HUES48 (cell line): ENCODE results near the gene FCHSD2.
A peak's percentile ranks its signal among the peaks of the same experiment; 100 is the strongest.

Experiments used
- H3K27ac ChIP-seq: one replicate; pipeline ENCODE4 v1.7.0; 2013; ENCODE audit warnings: low read depth, low read length, inconsistent platforms
- H3K27me3 ChIP-seq: 2 replicates; pipeline ENCODE4 v1.6.1; 2013; ENCODE audit warnings: mild to moderate bottlenecking, low read length; ENCODE audit not compliant: control insufficient read depth, insufficient read depth
- H3K36me3 ChIP-seq: 2 replicates; pipeline ENCODE4 v1.6.1; 2013; ENCODE audit warnings: low read length; ENCODE audit not compliant: control insufficient read depth, insufficient read depth
- H3K4me1 ChIP-seq: 2 replicates; pipeline ENCODE4 v1.6.1; 2013; ENCODE audit warnings: mild to moderate bottlenecking, low read length; ENCODE audit not compliant: control insufficient read depth, insufficient read depth
- H3K4me3 ChIP-seq: 2 replicates; pipeline ENCODE4 v1.5.1; 2013; ENCODE audit warnings: mild to moderate bottlenecking, low read depth, low read length
- H3K9ac ChIP-seq: 2 replicates; pipeline ENCODE4 v1.6.1; 2013; ENCODE audit warnings: mild to moderate bottlenecking, low read depth, low read length, moderate library complexity
- H3K9me3 ChIP-seq: 2 replicates; pipeline ENCODE4 v1.6.1; 2013; ENCODE audit warnings: low read length; ENCODE audit not compliant: control insufficient read depth, insufficient read depth

FCHSD2 gene

DNA sequence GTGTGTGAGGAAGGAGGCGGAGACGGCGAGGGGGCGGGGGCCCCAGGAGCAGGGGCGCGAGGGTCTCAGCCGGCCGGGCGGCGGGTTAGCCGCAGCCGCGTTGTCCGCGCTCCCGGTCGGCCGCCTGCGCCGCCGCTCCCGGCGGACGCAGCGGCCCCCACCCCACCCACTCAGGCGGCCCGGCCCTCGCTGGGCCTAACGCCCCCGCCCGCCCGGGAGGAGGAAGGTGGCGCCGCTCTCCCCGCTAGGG, at the start of gene FCHSD2:
Gene FCHSD2, minus strand, starts transcription at position 191 of the 250 bp plus-strand sequence. CDS start 441 bp downstream, outside the sequence.
- Histone ChIP-seq H3K27me3 (peaks cover 10% of the 10 kb centered on the region), H3K27ac (peak within 1 kb of the TSS; percentile 89), H3K4me3 (peak within 1 kb of the TSS; percentile 74), H3K36me3 (peaks cover 3% of the 10 kb centered on the region; the same call in 1 of the 2 replicates), H3K4me1 (peaks cover 15% of the 10 kb centered on the region), H3K9ac (peak within 1 kb of the TSS; percentile 88), H3K9me3 (no peaks in the 10 kb centered on the region)

DNA sequence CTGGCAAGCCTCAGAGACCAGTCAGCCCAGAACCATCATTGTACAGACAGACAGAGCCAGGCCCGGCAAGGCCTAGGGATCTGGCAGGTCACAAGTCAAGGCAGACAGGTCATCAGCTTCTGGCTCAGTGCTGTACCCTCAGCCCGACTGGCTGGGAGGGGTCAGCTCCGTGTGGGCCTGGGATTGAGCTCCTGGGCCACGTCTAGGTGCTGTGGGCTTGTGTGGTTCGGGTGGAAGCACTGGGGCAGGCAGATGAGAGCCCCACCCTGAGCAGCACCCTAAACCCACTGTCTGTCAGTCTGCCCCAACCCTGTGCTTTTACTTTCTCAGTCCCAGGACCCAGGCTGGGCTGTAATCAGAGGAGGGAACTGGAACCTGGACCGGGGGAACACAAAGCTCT, 49.0 kb upstream of the FCHSD2 start:
- H3K4me3 ChIP-seq = no peak overlapping the region
- no peak overlapping the region for H3K9ac ChIP-seq
- no peaks in the 10 kb centered on the region for H3K27me3 ChIP-seq
- no peak overlapping the region for H3K27ac ChIP-seq
- no peaks in the 10 kb centered on the region for H3K36me3 ChIP-seq
- no peaks in the 10 kb centered on the region for H3K4me1 ChIP-seq
- H3K9me3 ChIP-seq = no peaks in the 10 kb centered on the region

DNA sequence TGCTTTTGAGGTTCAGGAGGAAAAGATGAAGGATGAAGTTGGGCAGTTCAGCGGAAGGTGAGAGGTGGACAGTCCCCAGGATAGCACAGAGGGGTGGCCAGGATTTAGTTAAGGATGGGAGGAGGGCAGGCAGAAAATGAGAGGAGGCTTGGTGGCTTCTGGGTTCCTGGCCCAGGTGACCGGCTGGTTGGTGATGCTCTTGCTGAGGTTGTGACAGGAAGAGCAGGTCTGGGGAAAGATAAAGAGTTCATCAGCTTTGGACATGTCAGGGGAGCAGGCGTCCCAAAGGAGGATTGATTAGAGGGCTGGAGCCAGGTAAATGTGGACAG, 48.4 kb upstream of the FCHSD2 start:
- no peak overlapping the region for H3K9ac ChIP-seq
- H3K27me3 ChIP-seq = no peaks in the 10 kb centered on the region
- H3K4me3 ChIP-seq = no peak overlapping the region
- H3K36me3 ChIP-seq = no peaks in the 10 kb centered on the region
- no peak overlapping the region for H3K27ac ChIP-seq
- H3K4me1 ChIP-seq = no peaks in the 10 kb centered on the region
- no peaks in the 10 kb centered on the region for H3K9me3 ChIP-seq

DNA sequence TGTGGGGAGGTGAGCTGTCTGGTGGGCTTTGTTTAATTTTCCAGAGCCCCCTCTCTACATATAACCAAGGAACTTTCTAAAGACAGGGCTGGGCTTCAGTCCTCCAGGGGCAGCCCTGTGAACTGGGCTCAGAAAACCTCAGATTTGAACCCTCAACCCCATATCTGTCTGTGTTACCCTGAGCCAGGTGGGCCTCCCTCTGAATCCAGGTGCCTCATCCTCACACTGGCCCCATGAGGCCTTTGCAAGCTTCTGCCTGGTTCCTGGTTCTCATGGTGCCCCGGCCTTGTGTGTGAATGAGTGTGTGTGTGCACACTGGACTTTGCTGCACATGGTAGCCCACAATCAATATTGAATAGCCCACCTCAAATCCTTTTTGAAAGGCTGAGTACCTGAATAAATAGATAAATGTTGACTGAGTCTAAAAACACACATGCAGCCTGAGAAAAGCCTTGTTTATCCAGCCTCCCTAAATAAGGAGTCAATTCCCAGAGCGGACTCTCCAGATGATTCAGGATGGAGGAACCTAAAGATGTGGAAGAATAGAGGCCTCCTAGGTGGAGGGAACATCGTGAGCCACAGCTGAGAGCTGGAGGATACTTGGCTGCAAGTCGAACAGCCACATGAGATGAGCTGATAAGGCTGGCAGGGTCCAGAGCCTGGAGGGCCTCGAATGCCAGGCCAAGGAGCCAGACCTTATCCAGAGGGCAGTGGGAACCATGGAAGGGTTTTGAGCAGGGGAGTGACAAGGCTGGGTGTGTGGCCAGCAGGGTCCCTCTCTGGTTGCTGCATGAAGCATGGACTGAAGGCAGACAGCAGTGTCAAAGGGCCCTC, 47.8 kb upstream of the FCHSD2 start:
- no peak overlapping the region for H3K27ac ChIP-seq
- H3K9ac ChIP-seq = no peak overlapping the region

DNA sequence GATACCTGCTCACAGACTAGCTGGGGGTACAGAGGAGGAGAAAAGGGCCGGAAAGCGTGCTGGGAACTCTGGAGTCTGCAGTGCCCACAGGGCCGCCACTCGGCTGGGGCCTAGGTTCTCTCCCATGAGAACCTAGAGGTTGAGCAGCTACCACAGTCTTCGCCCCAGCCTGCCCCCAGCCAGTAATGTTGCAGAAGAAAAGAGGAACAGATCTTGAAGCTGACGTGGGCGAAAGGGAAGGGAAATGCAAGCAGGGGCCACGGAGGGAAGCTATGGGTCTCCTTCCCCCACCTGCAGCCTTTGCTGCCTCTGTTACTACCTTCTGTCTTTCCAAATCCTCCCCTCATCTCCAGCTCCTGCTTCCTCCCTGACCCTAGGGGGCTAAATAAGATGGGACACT, 47.2 kb upstream of the FCHSD2 start:
- Histone ChIP-seq H3K9me3 (no peaks in the 10 kb centered on the region), H3K4me3 (no peak overlapping the region), H3K27ac (no peak overlapping the region), H3K4me1 (no peaks in the 10 kb centered on the region), H3K36me3 (no peaks in the 10 kb centered on the region), H3K9ac (no peak overlapping the region), H3K27me3 (no peaks in the 10 kb centered on the region)

More for the DNA sequence above, 47.8 kb upstream of the FCHSD2 start:
- no peak overlapping the region for H3K4me3 ChIP-seq
- no peaks in the 10 kb centered on the region for H3K36me3 ChIP-seq
- H3K4me1 ChIP-seq = no peaks in the 10 kb centered on the region
- no peaks in the 10 kb centered on the region for H3K9me3 ChIP-seq
- H3K27me3 ChIP-seq = no peaks in the 10 kb centered on the region

DNA sequence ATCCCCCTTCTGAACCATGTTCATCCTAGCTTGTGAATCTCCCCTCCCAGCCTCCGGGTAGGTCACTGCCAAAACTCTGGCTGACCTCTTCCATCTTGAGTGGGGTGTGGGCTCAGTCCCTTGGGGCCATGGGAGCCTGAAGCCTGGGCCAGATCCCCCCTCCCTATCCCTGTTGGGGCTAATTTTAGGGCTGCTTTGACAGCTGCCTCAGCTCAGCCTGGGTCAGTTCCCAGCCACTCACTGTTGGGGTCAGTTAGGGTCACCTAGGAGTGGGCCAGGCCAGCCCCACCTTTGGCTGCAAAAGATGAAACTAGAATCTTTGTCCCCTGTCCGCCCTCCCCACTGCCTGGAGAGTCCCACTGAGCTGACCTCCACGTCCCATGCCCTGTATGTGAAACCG, 46.2 kb upstream of the FCHSD2 start:
- Histone ChIP-seq H3K4me3 (no peak overlapping the region), H3K9ac (no peak overlapping the region), H3K4me1 (no peaks in the 10 kb centered on the region), H3K36me3 (no peaks in the 10 kb centered on the region), H3K27me3 (no peaks in the 10 kb centered on the region), H3K27ac (no peak overlapping the region), H3K9me3 (no peaks in the 10 kb centered on the region)

DNA sequence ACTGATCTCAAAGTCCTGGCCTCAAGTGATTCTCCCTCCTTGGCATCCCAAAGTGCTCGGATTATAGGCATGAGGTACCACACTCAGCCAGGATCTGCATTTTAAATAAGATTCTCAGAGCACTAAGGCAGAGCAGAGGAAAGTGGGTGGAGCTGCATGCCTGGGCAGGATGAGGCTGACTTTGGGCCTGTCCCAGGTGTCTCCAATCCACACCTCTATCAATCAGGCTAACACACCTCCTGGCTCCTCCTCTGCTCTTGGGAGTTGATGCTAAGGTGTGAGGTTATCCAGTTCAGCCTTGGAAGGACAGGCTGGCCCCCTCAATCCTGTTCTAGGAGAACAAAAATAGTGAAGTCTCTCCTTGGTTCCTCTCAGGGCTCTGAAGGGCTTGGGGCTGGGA, 45.7 kb upstream of the FCHSD2 start:
- H3K36me3 ChIP-seq = no peaks in the 10 kb centered on the region
- no peaks in the 10 kb centered on the region for H3K9me3 ChIP-seq
- no peak overlapping the region for H3K4me3 ChIP-seq
- H3K27ac ChIP-seq = no peak overlapping the region
- no peak overlapping the region for H3K9ac ChIP-seq
- H3K27me3 ChIP-seq = no peaks in the 10 kb centered on the region
- no peaks in the 10 kb centered on the region for H3K4me1 ChIP-seq

DNA sequence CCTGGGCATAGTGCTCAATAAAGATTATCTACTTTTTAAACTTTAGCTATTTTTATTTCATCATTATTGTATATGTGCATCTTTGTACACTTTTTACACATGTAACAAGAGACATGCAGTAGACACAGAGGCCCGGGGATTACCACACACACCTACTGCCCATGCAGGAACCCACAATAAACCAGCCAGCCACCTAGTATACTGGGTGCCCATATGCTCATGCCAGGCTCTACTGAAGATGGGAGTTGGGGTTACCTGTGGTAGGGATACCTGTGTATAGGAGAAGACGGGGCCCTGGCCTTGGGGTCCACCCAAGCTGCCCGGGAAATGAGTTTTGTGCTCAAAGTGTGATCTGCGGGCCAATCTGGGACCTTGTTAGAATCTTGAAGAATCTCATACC, 44.8 kb upstream of the FCHSD2 start:
- H3K27me3 ChIP-seq = no peaks in the 10 kb centered on the region
- H3K9me3 ChIP-seq = no peaks in the 10 kb centered on the region
- H3K9ac ChIP-seq = no peak overlapping the region
- no peak overlapping the region for H3K4me3 ChIP-seq
- no peaks in the 10 kb centered on the region for H3K4me1 ChIP-seq
- H3K27ac ChIP-seq = no peak overlapping the region
- H3K36me3 ChIP-seq = no peaks in the 10 kb centered on the region

DNA sequence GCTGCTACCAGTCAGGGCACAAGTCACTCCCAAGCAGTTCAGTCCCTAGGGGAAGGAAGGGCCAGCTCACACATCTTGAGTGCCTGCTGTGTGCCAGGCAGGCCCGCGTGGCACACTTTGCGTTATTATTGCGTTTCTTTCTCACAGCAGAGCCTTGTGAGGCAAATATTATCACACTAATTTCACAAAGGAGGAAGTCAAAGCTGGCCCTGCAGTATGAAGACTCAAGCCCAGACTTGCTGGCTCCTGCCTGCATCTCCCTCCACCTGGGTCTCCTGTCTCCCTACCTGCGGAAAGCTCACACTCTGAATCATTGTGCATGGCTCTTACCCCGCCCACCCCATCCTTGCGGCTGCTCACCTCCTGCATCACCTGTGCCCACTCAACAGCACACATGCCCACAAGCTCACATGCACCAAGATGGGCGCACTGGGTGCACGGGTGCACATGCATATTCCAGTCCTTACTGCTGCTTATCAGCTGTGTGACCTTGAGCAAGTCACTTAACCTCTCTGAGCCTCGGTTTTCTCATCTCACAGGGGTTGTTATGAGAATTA, 44.3 kb upstream of the FCHSD2 start:
- H3K36me3 ChIP-seq = no peaks in the 10 kb centered on the region
- no peaks in the 10 kb centered on the region for H3K4me1 ChIP-seq
- no peaks in the 10 kb centered on the region for H3K27me3 ChIP-seq
- H3K9me3 ChIP-seq = no peaks in the 10 kb centered on the region
- no peak overlapping the region for H3K27ac ChIP-seq
- H3K9ac ChIP-seq = no peak overlapping the region
- no peak overlapping the region for H3K4me3 ChIP-seq

DNA sequence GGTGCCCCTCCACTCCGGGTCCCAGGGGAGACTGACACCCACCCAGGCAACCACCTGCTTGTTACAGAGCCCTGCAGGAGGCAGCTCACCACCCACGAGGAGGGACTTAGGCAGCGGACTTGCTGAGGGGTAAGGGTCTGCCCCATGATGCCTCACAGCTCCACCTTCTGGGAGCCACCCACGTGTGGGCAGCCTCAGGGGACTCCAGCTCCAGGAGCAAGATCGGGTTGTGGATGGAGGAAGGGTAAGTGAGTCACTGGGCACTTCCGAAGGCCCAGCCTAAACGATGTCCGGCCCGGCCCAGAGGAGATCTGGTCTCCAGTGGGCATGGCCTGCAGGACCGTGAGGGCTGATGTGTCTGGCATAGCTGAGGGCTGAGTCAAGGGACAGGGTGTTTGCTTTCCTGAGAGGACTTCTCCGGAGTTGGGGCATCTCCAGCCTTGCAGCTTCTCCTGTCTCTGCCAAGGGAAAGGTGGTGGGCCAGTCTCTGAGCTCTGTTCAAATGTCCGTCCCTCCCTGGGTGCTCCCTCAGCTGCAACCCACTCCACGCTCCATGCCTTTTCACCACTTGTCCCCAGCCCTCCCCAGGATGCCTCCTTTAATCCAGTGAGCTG, 43.7 kb upstream of the FCHSD2 start:
- no peaks in the 10 kb centered on the region for H3K9me3 ChIP-seq
- H3K9ac ChIP-seq = no peak overlapping the region
- H3K27ac ChIP-seq = no peak overlapping the region
- no peak overlapping the region for H3K4me3 ChIP-seq
- no peaks in the 10 kb centered on the region for H3K27me3 ChIP-seq
- H3K4me1 ChIP-seq = no peaks in the 10 kb centered on the region
- H3K36me3 ChIP-seq = no peaks in the 10 kb centered on the region

DNA sequence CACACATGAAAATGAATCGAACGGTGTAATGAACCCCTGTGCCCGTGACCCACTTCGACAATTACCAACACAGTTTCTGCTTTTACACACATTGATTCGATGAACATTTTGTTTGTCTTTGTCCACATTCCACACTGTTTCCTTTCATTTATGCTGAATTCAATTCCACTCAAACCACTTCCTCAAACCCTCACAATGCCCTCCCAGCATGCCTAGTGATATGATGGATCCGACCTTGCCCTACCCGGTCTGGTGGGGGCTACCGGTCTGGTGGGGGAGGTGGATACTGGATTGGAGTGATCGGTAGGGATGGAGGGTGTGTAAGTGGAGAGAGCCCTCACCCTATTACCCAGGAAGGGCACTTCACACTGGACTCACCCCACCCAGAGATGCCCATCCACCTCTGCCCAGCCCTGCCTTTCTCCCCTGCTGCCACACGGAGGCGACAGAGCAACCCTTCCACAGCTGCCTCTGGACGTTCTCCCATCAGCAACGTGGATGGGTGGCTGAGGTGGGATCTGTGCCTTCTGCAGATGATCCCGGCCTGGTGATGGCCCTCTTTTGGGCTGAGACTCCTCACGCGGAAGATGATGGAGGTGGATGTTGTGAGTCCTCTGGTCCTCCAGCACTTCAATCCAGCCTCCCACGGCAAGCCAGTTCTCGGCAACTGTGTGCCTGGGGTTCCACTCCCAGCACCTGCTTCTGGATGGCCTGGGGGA, 43.0 kb upstream of the FCHSD2 start:
- Histone ChIP-seq H3K9me3 (no peaks in the 10 kb centered on the region), H3K36me3 (no peaks in the 10 kb centered on the region), H3K27ac (no peak overlapping the region), H3K4me1 (no peaks in the 10 kb centered on the region), H3K9ac (no peak overlapping the region), H3K27me3 (no peaks in the 10 kb centered on the region), H3K4me3 (no peak overlapping the region)
